GM18526 (cell line): ENCODE results near the gene PLPP6.

Source experiments
- POLR2A ChIP-seq: IDR thresholded peaks from 3 replicates; pipeline ENCODE4 v1.6.1; 2011; ENCODE audit not compliant: insufficient read length; ENCODE audit errors: extremely low read depth

PLPP6 gene

GRCh38 chr9:4709380-4709779 lies 47.3 kb downstream of the PLPP6 start:
- TF ChIP-seq POLR2A, result no peak

- no peak for TF ChIP-seq POLR2A
Observed at GRCh38 chr9:4713849-4714248, 51.8 kb downstream of the PLPP6 start.

- no peak for TF ChIP-seq POLR2A
Observed at GRCh38 chr9:4714266-4715016, 52.3 kb downstream of the PLPP6 start.
